Activated T-cell treated with anti-CD3 and anti-CD28 coated beads for 4 hours (primary cell): ENCODE data around the gene FGF1.

Experiments
- DNase-seq: peaks from one replicate; pipeline ENCODE4 v3.0.0-alpha.2; 2020

FGF1 gene

GRCh38 chr5:142694092-142694856 lies 8.4 kb upstream of the FGF1 start:
- DNase-seq, result no peak

- DNase-seq, result no peak
These were observed 6.5 kb upstream of the FGF1 start for GRCh38 chr5:142692321-142692894.

GRCh38 chr5:142690667-142691066 lies 4.8 kb upstream of the FGF1 start:
- no peak for DNase-seq

DNA sequence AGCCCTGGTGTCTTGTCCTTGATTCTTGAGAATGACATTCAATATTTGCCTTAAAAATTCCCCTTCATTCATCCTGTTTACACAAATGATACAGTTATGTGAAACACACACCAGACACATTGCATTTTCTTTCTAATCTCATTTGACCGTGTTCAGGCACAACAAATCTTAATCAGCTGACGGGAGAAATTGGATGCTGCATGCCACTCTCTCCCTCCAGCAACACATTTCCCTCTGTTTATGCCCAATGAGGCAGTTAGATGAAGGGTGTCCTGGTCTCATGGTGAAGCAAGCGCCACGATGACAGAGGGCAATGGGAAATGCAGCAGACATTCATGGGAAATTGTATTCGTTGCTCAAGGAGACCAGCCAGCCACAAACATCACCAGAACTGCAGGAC lies 3.2 kb upstream of the FGF1 start:
- DNase-seq, result no peak

DNA sequence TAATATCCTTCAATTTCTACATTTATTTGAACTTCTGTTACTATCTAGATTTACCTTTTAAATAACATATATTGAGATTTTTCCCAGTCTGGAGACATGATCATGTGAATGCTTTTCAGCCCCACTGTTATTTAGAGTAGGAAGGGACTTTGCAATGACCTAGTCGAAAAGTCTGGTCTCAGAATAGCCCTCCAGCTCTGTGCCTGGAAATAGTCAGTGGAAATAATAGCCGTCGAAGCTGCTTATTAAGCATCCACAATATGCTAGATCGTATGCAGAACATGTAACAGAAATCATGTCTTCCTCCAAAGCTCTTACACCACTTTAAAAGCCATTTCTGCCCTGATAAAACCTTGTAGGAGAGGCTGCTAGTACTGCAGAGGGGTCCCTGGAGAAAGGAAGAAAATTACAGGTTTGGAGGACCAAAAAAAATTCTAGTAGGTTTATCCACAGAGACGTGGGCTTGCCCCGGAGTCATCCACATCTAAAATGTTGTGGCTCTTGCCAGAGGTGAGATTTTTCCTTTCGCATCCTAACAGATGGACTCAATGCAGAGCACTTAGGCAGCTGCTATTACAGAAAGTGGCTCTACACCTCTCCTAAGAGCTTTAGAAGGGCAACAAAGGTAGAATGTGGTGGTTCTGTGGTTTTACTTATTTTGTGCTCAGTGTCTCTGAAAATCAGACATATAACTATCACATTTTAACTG lies 2.5 kb upstream of the FGF1 start:
- DNase-seq, result no peak

GRCh38 chr5:142686968-142687367 lies 1.1 kb upstream of the FGF1 start:
- no peak for DNase-seq

- DNase-seq, result no peak
These were observed 382 bp upstream of the FGF1 start for GRCh38 chr5:142686210-142686734.

DNA sequence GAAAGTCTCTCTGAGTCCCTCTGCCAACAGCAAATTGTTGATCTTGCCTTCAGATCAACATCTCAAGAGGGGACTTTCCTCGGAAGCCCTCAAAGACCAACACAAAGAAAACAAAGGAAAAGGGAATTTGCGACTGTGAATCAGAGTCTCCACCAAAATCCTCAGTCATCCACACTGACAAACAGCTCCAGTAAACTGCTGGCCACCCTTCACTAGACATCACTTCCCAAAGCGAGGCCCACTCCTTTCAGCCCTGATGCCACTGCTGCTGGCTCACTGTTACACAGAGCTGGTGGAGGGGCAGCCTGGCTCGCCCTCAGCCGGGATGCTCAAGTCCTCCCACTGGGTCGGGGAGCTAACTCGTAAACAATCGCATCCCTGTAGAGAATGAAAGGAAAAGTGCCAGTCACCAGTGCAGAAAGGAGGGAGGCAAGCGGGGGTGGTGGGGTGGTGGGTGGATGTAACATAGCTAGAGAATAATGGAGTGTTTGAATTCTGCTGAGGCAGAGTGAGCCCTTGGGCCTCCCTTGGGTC lies 1.3 kb downstream of the FGF1 start:
- DNase-seq, result no peak

DNA sequence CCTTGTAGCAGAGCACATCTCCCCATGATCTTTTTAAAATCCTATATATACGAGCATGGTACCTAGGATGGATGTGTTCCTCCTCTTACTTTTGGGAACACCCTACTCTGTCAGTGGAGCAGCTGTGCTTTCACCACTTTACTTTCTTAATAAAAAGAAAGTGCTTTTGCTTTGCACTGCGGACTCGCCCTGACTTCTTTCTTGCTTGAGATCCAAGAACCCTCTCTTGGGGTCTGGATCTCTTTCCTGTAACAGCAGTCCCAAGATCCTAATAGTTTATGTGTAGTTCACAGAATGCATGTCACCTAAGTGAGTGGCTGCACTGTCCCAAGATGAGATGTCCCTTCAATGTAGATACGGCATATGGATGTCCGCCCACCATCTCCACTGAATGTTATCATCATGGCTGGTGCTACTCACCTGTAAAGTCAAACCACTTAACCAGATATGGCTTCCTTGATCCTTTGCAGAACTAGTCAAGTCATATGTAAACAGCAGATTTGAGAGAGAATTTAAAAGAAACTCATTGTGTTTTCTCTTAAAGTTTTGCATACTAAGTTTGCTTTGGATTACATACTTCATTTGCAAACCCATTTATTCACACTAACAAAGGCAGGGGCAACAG lies 1.9 kb downstream of the FGF1 start:
- no peak for DNase-seq

DNA sequence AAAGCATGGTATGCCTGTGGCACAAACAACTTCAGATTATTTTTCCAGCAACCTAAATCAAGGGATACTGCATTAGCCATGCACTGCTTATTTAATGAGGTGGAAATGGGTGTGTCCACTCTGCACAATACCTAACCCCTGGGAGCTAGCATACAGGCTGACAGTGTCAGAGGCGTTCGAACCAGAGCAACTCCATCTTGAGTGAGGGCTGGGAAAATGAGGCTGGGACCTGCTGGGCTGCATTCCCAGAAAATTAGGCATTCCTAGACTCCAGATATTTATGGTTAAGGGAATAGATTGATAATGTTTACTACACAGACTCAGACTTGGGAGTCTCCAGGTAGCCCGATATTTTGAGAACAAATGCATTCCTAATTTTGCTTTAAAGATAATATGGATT lies 2.8 kb downstream of the FGF1 start:
- no peak for DNase-seq

DNA sequence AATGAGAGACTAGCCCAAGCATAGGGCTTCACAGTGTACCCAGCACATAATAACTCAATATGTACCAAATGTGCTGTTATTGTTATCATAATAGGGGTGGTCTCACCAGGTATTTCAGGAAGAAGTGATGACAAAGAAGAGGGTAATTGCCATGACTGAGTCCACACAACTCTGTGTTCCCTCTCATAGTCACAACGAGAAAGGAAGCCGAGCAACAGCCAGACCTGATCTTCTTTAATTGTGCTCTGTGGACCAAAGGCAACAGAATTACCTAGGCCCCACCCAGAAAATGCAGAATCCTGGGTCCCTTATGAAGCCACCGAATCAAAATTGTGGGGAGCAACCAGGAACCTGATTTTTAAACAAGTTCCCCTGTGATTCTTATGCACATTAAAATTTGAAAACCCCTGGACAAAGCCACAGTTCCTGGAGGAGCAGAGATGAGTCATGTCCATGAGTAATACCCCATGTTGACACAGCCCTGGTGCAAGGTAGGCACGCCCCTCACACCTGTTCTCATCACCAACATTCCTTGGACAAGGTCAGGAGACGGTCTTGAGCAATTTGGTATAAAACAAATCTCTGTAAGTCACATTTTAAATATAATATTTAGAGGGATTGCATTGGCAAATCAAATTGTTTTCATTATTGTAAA lies 5.2 kb downstream of the FGF1 start:
- no peak for DNase-seq

DNA sequence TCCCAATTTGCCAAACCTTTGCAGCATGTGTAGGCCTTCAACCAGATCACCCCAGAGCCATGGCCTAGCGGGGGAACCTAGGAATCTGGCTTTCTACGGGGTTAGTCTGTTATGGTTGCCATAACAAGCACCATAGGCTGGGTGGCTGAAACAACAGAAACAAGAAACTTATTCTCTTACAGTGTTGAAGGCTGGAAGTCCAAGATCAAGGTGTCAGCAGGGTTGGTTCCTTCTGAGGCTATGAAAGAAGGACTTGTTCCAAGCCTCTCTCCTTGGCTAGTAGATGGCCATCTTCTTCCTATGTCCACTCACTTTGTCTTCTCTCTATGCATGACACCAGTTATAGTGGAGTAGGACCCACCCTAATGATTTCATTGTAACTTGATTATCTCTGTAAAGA lies 6.1 kb downstream of the FGF1 start:
- no peak for DNase-seq

GRCh38 chr5:142678529-142678928 lies 7.4 kb downstream of the FGF1 start:
- no peak for DNase-seq

DNA sequence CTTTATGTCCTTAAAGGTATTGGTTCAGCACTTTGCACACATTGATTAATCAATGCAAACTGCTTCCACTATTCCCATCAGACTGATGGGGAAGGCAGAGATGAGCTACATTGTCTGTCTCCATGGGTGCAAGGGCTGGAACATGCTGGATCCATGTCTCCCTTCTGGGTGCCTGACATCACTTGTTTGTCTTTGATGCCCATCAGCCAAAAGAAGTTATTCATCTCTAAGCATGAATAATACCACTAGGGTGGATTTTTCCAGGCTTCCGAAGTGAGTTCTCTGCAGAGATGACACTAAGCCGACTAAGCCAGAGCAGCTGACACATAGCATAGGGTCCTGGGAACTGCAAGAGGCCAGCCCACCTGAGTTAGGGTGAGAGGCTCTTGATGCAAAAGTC lies 8.7 kb downstream of the FGF1 start:
- DNase-seq, result no peak

DNA sequence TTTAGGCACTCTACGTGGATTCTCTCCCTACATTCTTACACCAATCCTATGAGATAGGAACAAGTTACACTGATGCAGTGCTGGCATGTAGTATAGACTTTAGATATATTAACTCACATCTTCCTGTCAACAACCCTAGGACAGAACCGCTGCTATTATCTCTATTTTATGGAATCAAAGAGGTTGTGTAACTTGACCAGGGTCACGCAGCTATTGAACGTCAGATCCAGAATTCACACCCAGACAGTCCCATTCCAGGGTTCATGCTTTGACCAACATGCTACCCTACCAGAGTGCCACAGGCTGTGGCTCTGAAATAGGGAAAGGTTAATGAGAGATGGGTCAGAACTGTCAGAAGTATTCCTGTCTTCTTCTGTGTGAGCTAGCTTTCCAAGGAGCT lies 9.6 kb downstream of the FGF1 start:
- no peak for DNase-seq

DNA sequence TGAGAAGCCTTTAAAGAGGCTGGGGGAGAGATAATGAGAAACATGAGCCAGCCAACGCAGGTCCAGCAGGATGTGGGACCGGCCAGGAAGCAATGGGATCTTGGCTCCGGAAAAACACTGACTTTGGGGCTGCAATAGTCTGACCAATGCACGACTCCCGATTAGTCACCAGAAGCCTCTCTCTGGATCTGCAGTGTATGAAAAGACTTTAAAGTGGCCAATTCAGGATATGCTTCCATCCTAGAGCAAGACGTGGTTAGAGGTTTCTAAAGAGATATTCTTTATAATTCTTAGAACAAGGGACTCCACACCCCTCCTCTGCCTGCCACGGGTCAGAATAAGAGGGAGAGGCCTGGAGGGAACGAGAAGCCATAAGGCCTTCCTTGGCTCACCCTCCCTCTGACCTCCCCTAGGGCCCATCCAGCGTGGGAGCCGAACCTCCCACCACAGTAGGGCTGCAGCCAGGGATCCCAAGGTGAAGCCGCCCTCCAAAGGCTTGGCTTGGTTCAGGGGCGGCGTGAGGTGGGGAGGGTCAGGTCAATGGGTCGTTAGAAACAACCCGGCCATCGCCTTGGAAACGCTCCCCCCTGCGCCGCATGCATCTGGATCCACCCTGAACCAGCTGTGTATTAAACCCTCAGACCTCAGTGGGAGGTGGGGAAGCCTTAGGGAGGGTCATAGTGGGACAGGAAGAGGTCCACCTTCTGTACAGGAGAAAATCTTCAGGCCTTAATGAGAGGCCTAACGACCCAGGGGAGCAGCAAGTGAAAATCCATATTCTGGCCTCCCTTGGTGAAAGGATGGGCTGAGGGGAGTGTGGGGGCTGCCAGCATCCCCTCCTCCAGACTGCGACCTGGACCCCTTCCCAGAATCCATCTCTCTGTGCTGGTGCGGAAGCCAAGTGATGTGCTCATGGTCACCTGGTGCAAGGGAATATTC lies 11.1 kb downstream of the FGF1 start:
- no peak for DNase-seq

DNA sequence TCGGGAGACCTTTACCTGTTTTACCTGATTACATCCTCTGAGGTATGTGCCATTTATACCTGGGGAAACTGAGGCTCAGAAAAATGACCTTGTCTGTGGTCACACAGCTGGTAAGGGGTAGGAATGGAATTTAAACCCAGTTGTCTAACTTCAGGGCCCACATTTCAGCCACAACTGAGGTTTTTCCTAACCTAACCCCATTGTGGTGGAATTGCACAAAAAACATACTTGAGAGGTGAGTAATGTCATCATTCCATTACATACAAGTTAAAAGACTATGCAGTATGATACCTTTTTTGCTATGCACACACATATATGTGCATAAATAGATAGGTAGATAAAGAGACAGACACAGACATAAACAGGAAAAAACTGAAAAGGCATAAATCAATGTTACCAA lies 14.1 kb downstream of the FGF1 start:
- no peak for DNase-seq

DNA sequence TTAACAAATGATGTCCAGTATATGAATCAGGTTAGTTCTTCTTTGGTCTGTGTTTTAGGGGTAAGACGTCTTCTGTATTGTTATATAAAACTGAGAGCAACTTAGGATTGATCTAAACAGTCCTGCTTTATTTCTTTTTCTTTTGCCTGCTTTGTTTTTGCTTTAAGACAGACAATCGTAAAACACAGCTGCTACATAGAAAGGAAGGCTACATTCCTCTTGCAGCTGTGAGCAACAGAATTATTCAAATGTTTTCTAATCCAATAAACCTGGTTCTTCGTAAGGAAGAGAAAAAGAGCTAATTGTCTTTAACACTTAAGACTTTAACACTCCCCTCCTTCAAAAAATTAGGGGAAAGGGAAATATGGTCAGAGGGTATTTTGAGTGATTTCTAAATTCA lies 14.6 kb downstream of the FGF1 start:
- no peak for DNase-seq

DNA sequence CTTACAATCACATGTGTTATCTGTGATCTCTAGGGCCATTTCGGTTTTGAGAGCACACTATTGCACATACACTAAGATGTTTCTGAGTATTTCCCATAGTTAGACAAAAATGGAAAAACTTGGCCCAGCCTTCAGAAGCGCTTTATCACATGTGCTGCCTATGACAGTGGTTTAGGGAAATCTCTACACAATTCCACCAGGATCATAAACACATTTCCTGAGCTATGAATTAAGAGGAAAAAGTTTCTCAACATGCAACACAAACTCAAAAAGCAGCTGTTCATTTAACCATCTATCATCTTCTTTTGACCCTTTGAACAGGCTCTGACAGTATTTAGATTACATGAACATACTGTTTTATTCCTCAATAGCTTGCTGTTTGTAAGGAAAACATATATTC lies 15.1 kb downstream of the FGF1 start:
- DNase-seq, result no peak

GRCh38 chr5:142669477-142669876 lies 16.4 kb downstream of the FGF1 start:
- no peak for DNase-seq

- DNase-seq, result no peak
These were observed 17.6 kb downstream of the FGF1 start for GRCh38 chr5:142668336-142668735.

GRCh38 chr5:142667831-142668230 lies 18.1 kb downstream of the FGF1 start:
- no peak for DNase-seq
